Measurements from ENCODE around the gene TRIM65. TPM values are rescaled to one million over a fixed set of nuclear protein-coding genes. Genes with fewer than 3 reads are reported as not detected.
A peak's percentile ranks its signal among the peaks of the same experiment; 100 is the strongest.

The TRIM65 gene
- total and polyA plus RNA-seq, 2 of the 13 experiments (the other 11 are each of a cell fraction or from before 2014, with no cell fraction given) = 10.3 to 22.4 TPM

- TF ChIP-seq JUNB (CRISPR knock-in tag; IDR thresholded peaks at IDR 0.05; ENCODE audit: borderline replicate concordance) (no peak), ZNF362 (CRISPR knock-in tag; IDR thresholded peaks at IDR 0.05; ENCODE audit: borderline replicate concordance) (no peak; the same call in 1 of the 2 replicates), ZSCAN25 (CRISPR knock-in tag; IDR thresholded peaks at IDR 0.05) (peak; percentile 80), PRDM10 (CRISPR knock-in tag; IDR thresholded peaks at IDR 0.05; ENCODE audit: low read depth) (peak; percentile 82; the same call in 1 of the 2 replicates), TBX2 (CRISPR knock-in tag; IDR thresholded peaks at IDR 0.05; ENCODE audit: borderline replicate concordance) (peak; percentile 91), HOXA9 (CRISPR knock-in tag; IDR thresholded peaks at IDR 0.05; ENCODE audit: borderline replicate concordance) (peak; percentile 51; the same call in 1 of the 2 replicates), ZSCAN29 (CRISPR knock-in tag; conservative IDR thresholded peaks at IDR 0.05) (peak; percentile 85; the same call in 1 of the 2 replicates), NCOA2 (CRISPR knock-in tag; IDR thresholded peaks at IDR 0.05) (peak; percentile 47), EP300 (IDR thresholded peaks at IDR 0.05; ENCODE audit: low read depth in 2 of 2, low read length in 2 of 2) (peak in 1 of 2 experiments; percentile 63; a peak in 2 of 4 replicates), EP300 (CRISPR knock-in tag; IDR thresholded peaks at IDR 0.05; ENCODE audit: borderline replicate concordance) (peak; percentile 68), CAMTA2 (CRISPR knock-in tag; IDR thresholded peaks at IDR 0.05; ENCODE audit: borderline replicate concordance) (no peak; the same call in 1 of the 2 replicates), KLF13 (CRISPR knock-in tag; IDR thresholded peaks at IDR 0.05) (no peak), ZNF547 (CRISPR knock-in tag; IDR thresholded peaks at IDR 0.05) (peak; percentile 91), CHD4 (IDR thresholded peaks at IDR 0.05; ENCODE audit: borderline replicate concordance, low read length) (no peak), PRMT3 (CRISPR knock-in tag; IDR thresholded peaks at IDR 0.05; ENCODE audit: borderline replicate concordance, low read depth) (no peak), GMEB1 (CRISPR knock-in tag; IDR thresholded peaks at IDR 0.05; ENCODE audit: borderline replicate concordance) (peak; percentile 93), ELK4 (CRISPR knock-in tag; IDR thresholded peaks at IDR 0.05; ENCODE audit: borderline replicate concordance) (peak; percentile 84; the same call in 1 of the 2 replicates), FOSL2 (CRISPR knock-in tag; IDR thresholded peaks at IDR 0.05) (peak; percentile 44)
Measured at GRCh38 chr17:75855310-75856061, 41.3 kb downstream of the TRIM65 start, which contains the start of gene WBP2 (continued).

Measured in HepG2 (cell line).